K562 (cell line): ENCODE measurements around the gene THAP12. TPM values are rescaled to one million over a fixed set of nuclear protein-coding genes. Genes with fewer than 3 reads are reported as not detected.

Experiments
- CCNT2 ChIP-seq: IDR thresholded peaks from 2 replicates; pipeline ENCODE4 v1.6.1; 2011; ENCODE audit warnings: borderline replicate concordance, low read depth, mild to moderate bottlenecking, moderate library complexity, mixed read lengths, low read length; ENCODE audit not compliant: insufficient read length; ENCODE audit errors: extremely low read depth
- CUX1 ChIP-seq: fragments of 200-800 bp; sonication (Bioruptor generic); IDR thresholded peaks from 2 replicates; pipeline ENCODE4 v1.6.1; 2016; ENCODE audit warnings: missing genetic modification characterization, missing compliant biosample characterization
- EGR1 ChIP-seq: fragments of 450-650 bp; conservative IDR thresholded peaks from 2 replicates; pipeline ENCODE4 v1.6.1; 2017; ENCODE audit warnings: mild to moderate bottlenecking
- ELK3 ChIP-seq: fragments of 450-650 bp; formaldehyde crosslinking; IDR thresholded peaks from 2 replicates; pipeline ENCODE4 v1.4.0; 2020; ENCODE audit warnings: mild to moderate bottlenecking
- FOS ChIP-seq: IDR thresholded peaks from 3 replicates; pipeline ENCODE4 v1.6.1; 2011; ENCODE audit not compliant: insufficient read length; ENCODE audit errors: extremely low read depth
- FOXK2 ChIP-seq, 2 experiments: fragments of 450-650 bp; IDR thresholded peaks in 1 of 2; conservative IDR thresholded peaks in 1 of 2; 2 replicates each; pipeline ENCODE4 v1.6.1; 2016; ENCODE audit warnings: low read depth in 2 of 2, mild to moderate bottlenecking in 1 of 2
- HDAC3 ChIP-seq: fragments of 450-650 bp; IDR thresholded peaks from 2 replicates; pipeline ENCODE4 v1.6.1; 2018; ENCODE audit warnings: borderline replicate concordance, mild to moderate bottlenecking, moderate library complexity; ENCODE audit not compliant: partially characterized antibody
- HMG20A ChIP-seq: fragments of 450-650 bp; formaldehyde crosslinking; conservative IDR thresholded peaks from 2 replicates; pipeline ENCODE4 v1.4.0; 2020; ENCODE audit warnings: mild to moderate bottlenecking, mixed read lengths
- HOXB6 ChIP-seq: fragments of 250-450 bp; sonication (Bioruptor Pico); IDR thresholded peaks from 2 replicates; pipeline ENCODE4 v1.5.1; 2022; ENCODE audit warnings: mild to moderate bottlenecking, borderline replicate concordance
- ID3 ChIP-seq, 2 experiments: fragments of 250-450 bp in 1 of 2; fragments of 450-650 bp in 1 of 2; sonication (Bioruptor Pico) in 1 of 2; IDR thresholded peaks; 2 replicates each; pipeline versions ENCODE4 v1.6.1 to v1.8.0; 2016 to 2021; ENCODE audit warnings: mild to moderate bottlenecking in 2 of 2, moderate library complexity in 2 of 2, missing compliant biosample characterization in 1 of 2, missing genetic modification characterization in 1 of 2
- MAFG ChIP-seq: fragments of 450-650 bp; conservative IDR thresholded peaks from 2 replicates; pipeline ENCODE4 v1.6.1; 2016; ENCODE audit warnings: missing genetic modification characterization, missing compliant biosample characterization
- MIER1 ChIP-seq: fragments of 450-650 bp; IDR thresholded peaks from 2 replicates; pipeline ENCODE4 v1.6.1; 2016; ENCODE audit warnings: antibody characterized with exemption, mild to moderate bottlenecking, low read depth
- SMAD3 ChIP-seq: fragments of 450-650 bp; formaldehyde crosslinking; conservative IDR thresholded peaks from 2 replicates; pipeline ENCODE4 v1.4.0; 2020; ENCODE audit warnings: mild to moderate bottlenecking
- SMARCB1 ChIP-seq: IDR thresholded peaks from 2 replicates; pipeline ENCODE4 v1.6.1; 2011; ENCODE audit warnings: improper control_type of control experiment, low read depth; ENCODE audit not compliant: insufficient read length
- SPI1 ChIP-seq: IDR thresholded peaks from 2 replicates; pipeline ENCODE4 v1.6.1; 2011; ENCODE audit warnings: low read depth, low read length, control low read depth, borderline replicate concordance
- TBL1XR1 ChIP-seq, 2 experiments: IDR thresholded peaks; 2 replicates each; pipeline ENCODE4 v1.6.1; 2012; ENCODE audit warnings: improper control_type of control experiment in 2 of 2, low read length in 2 of 2, mild to moderate bottlenecking in 1 of 2
- ZBTB7A ChIP-seq: IDR thresholded peaks from 2 replicates; pipeline ENCODE4 v1.6.1; 2011; ENCODE audit warnings: low read depth, mild to moderate bottlenecking, low read length, moderate library complexity, borderline replicate concordance; ENCODE audit not compliant: control insufficient read depth
- ZFP36 ChIP-seq: fragments of 150-350 bp; IDR thresholded peaks from 2 replicates; pipeline ENCODE4 v1.6.1; 2018; ENCODE audit warnings: low read length, low read depth; ENCODE audit not compliant: partially characterized antibody
- ZNF165 ChIP-seq: fragments of 250-450 bp; sonication (Bioruptor Pico); IDR thresholded peaks from 2 replicates; pipeline ENCODE4 v1.4.0; 2020; ENCODE audit warnings: borderline replicate concordance
- ZNF316 ChIP-seq: fragments of 450-650 bp; IDR thresholded peaks from 2 replicates; pipeline ENCODE4 v1.6.1; 2016
- ZNF395 ChIP-seq: fragments of 200-800 bp; sonication (Bioruptor generic); IDR thresholded peaks from 2 replicates; pipeline ENCODE4 v1.6.1; 2017; ENCODE audit warnings: missing genetic modification characterization, missing compliant biosample characterization
- polyA plus RNA-seq, 8 experiments: library from polyadenylated mRNA; depleted of rRNA in 4 of 8; stranded (reverse) in 5 of 8; unstranded in 3 of 8; fragments of >200 nt; fragmentation: Nextera tagmentation in 2 of 8; fragmentation: Illumina TruSeq in 1 of 8; extraction: Ambion mirVana in 2 of 8; extraction: Trizol in 1 of 8; gene quantifications; 2 replicates each; pipeline versions ENCODE4 v1.2.1 to v1.2.3, GENCODE V29; 2011 to 2014; ENCODE audit warnings: inconsistent platforms in 1 of 8, missing spikeins in 1 of 8
- total RNA-seq, 7 experiments: library from RNA; depleted of rRNA in 6 of 7; stranded (reverse); fragments of >200 nt in 6 of 7; fragmentation: Illumina TruSeq in 2 of 7; extraction: Trizol in 2 of 7; gene quantifications; 2 replicates each; pipeline versions ENCODE4 v1.2.1 to v1.2.3, GENCODE V29; 2011 to 2021; ENCODE audit warnings: low replicate concordance in 1 of 7

Gene THAP12
- total and polyA plus RNA-seq, 9 of the 15 experiments (the other 6 are each of a cell fraction or from before 2014, with no cell fraction given) = 28.1 to 103 (median 57.8) TPM

GRCh38 chr11:76371170-76371569 is 9.8 kb downstream of the THAP12 start (continued):
- TF ChIP-seq ID3 (CRISPR knock-in tag; IDR thresholded peaks at IDR 0.05) (no peak), ID3 (tag; IDR thresholded peaks at IDR 0.05) (no peak), HDAC3 (peak; percentile 49), ELK3 (CRISPR knock-in tag) (no peak), CUX1 (CRISPR knock-in tag) (no peak), SMARCB1 (no peak), FOXK2 (conservative IDR thresholded peaks at IDR 0.05 in 1 of 2, IDR thresholded peaks at IDR 0.05 in 1 of 2; ENCODE audit: low read depth in 2 of 2) (peak in 1 of 2 experiments; percentile 79), EGR1 (peak; percentile 57), HMG20A (CRISPR knock-in tag) (no peak), MIER1 (no peak), TBL1XR1 (IDR thresholded peaks at IDR 0.05; ENCODE audit: low read length in 2 of 2) (no peak), ZFP36 (no peak), ZNF395 (CRISPR knock-in tag) (no peak), MAFG (tag) (peak; percentile 41; the same call in 1 of the 2 replicates), ZNF316 (peak; percentile 36; the same call in 1 of the 2 replicates), ZNF165 (CRISPR knock-in tag) (no peak), FOS (no peak), SMAD3 (no peak), CCNT2 (no peak), HOXB6 (CRISPR knock-in tag) (no peak), ZBTB7A (no peak), SPI1 (0 out of 2 replicates have a peak, but pooled peaks have one; percentile 29)
